LHCN-M2 (cell line): ENCODE measurements around the gene MACROD2. TPM values are rescaled to one million over a fixed set of nuclear protein-coding genes. Genes with fewer than 3 reads are reported as not detected.

Experiments used
- DNase-seq: peaks from one replicate; pipeline ENCODE4 v3.0.0-alpha.2; 2012; ENCODE audit warnings: low read depth
- total RNA-seq: library from RNA; depleted of rRNA; stranded (reverse); fragments of >200 nt; gene quantifications from 2 replicates; pipeline ENCODE4 v1.2.3, GENCODE V29; 2014

The MACROD2 gene
- total RNA-seq, 1 experiment from 2014 or later, result 1.1 TPM

DNA sequence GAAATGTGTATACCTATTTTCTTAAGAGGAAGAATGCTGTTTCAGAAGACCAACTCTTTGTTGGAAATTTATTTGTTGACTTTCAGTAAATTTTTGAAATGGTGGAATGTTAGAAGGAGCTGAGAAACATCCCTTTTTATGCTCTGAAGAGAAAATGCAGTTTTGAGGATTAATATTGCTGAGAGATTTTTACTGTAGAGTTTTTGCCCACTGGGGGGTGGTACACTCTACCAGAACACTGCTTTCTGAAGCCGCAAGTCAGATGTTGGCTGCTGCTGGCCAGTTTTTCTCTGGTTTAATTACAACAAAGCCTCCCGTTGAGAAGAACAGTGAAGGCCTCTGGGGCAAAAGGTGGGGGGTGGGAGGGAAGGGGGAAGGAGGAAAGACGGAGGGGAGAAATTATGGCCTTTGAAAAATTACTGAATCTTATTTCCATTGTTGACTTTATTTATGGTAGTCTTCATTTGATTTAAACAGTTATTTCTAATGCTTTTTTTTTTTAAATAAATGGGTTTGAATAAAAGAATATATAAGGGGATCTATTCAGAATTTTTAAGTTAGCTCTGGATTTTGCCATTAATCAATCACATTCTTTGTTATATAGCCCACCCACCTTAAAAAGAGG is 339.1 kb downstream of the MACROD2 start:
- peak; percentile 76 for DNase-seq

GRCh38 chr20:14335052-14335451 is 339.7 kb downstream of the MACROD2 start:
- no peak for DNase-seq

DNA sequence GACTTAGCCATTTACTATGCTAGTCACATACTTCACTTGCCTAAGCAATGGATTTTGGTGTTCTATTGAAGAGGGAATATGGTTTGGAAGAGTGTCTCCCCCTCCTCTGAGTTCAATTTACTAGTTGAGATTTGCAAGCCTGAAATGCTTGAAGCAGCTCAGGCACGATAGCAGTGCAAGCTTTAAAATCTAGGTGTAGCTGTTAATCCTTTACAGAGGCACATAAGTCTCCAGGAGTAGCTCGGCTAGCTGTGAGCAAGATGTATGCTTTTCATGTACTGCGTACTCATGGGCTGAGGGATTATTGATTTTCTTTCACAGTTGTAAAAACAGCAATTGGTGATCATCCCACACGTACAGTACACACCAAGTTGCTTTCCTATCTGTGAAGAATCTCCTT is 341.4 kb downstream of the MACROD2 start:
- DNase-seq, result peak; percentile 37

DNA sequence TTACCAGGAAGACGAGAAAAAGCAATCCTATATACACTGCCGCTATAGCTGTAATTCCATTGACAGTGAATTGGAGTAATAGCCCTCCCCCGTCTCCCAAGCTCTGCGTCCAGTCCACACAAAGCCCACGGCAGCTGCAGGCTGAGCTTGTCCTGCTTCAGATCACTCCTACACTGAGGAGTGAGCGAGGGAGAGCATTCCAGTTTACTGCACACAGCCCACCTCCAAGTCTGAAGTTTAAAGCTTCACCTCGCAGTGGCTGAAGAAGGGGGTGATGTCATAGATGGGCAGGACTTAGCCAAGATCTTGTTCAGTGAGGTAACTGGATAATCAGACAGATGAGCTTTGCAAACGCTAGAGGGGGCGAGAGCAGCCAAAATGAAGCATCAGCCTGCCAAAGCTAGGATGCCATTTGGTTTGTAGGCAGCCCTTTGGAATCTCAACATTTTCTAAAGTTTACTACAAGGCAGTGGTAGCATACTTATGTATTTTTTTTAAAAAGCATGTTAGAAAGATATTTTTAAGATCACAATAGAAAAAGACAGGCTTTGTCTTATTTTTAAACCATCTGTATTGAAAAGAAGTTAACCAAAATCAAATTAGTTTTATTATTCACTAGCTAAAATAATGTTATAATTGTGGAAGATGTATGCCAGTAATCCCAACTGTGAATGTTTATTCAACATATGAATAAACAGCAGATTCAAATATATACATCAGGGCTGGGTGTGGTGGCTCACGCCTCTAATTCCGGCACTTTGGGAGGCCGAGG is 342.3 kb downstream of the MACROD2 start, which contains the start of gene FLRT3:
TSS of gene FLRT3 (minus strand) at position 213 of the 772 bp plus-strand sequence. CDS start 10,106 bp downstream, outside the sequence.
- DNase-seq, result peak; percentile 97

DNA sequence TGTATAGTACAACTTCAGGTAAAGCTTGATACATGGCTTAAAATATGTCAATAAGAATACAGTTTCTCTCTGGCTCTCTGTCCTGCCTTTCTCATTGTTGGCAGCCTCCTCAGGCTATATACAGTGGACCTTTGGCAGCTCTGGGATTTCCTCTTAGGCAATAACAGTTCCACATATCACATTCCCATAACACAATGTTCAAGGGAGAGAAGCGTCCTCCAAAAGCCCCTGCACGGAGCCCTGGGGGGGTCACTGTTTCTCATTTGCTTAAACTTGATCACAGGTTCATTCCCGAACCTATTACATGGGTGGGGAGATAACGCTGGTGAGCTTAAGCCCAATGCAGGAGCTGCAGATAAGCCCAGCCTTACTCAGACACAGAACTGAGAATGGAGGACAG is 346.5 kb downstream of the MACROD2 start:
- no peak for DNase-seq

- no peak for DNase-seq
Observed at GRCh38 chr20:14342918-14343317, 347.6 kb downstream of the MACROD2 start.

DNA sequence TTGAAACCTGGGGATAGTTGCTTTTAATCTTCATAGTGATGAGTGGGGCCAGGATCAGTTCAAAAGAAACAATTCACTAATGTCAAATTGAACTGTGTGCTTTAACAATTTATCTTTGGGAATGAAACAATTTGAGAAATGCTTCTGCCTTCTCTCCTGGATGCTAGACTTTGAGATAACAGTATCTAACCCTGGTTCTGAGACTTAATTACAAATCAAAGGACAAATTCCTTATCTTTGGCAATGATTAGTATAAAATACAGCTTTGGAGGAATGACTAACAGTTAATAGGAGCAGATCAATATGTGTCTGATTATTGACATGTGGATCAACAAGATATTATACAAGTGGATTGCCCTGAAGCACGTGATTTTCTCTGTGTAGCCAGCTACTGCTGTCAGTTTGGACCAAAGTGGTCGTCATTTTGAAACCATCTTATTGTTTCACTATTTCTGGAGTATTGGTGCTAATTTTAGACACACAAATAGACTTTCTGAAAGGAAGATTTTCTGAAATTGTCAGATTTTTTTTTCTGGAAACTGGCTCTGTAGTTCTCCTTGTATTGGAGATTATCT is 348.3 kb downstream of the MACROD2 start:
- DNase-seq, result no peak

- DNase-seq, result no peak
Observed at GRCh38 chr20:14344746-14345145, 349.4 kb downstream of the MACROD2 start.

DNA sequence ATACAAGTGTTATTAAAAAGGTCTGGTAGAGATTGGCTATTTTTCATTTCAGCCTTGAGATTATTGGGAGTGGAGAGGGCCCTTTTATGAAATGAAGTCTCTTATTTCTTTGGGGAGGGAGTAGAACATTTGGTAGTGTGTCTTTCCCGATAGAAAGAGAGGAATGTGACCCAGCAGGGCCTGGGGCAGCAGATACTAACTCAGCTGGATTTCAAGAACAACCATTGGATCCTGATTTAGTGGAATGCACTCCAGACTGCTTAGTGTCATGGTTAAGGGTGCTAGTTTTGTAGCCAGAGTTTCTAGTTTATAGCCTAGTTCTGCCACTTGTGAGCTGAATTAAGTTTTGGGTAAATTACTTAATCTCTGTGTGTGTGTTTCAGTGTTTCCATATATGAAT is 360.5 kb downstream of the MACROD2 start:
- no peak for DNase-seq

- DNase-seq, result peak; percentile 81
Observed at GRCh38 chr20:14360416-14360815, 365.1 kb downstream of the MACROD2 start.

DNA sequence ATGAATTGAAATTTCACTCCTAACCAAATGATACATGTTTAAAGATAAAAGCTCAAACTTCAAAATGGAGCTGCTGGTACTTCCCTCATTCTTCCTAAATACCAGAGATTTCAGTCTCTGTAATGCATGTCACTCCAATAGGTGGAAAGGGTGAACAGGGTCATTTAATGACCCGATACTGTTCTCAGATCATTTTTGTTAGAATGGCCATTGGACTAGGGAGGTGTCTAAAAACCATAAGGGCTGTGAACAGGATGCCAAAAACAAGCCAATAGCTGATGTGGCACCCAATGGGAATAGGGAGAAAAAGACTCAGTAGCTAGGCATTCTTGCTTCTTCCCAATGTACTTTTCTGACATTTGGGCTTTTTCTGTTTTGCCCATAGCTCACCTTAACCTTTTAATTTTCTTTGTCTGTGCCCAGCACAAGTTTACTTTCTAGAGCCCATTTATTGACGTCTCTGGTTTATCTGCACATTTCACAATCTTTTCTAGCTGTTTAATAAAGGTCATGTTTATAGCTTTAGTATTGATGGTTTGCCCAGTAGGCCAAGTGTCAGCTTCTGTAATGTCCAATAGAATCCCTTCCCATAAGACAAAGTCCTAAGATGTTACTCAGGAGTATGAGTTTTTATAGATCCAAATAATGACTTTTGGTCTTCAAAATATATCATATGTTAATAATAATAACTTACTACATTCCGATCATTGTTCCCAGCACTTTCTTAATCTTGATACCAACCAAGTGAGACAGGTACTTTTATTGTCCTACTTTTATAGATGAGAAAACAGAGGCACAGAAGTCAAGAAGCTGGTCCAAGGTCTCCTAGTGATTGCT is 366.4 kb downstream of the MACROD2 start:
- DNase-seq, result no peak

GRCh38 chr20:14374196-14374595 is 378.9 kb downstream of the MACROD2 start:
- DNase-seq, result no peak

DNA sequence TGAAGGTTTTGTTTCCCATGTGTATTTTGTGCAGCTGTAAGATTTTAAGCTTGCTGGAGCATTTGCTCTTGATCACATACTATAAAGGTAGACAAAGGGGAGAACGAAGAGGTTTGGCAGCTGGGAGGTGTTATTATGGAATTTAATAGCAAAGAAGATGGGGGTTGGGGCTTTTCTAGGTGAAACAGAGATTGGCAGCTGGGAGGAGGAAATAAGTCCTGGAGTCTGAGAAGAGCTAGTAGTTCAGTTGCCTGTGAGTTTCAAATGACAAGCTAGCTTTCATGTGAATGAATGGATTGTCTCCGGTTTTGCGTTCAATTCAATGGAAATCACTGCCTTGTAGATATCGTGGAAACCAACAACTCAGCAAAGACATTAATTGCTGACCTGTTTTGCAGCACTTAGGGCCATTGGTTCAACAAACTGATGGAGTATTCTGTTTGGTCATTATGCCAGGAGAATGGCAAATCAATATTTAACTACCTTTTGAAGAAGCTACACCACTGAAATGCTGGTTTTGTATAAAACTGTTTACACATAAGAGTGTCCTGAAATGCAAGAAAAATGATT is 380.2 kb downstream of the MACROD2 start:
- DNase-seq, result no peak

GRCh38 chr20:14378326-14378725 is 383.0 kb downstream of the MACROD2 start:
- DNase-seq, result no peak

DNA sequence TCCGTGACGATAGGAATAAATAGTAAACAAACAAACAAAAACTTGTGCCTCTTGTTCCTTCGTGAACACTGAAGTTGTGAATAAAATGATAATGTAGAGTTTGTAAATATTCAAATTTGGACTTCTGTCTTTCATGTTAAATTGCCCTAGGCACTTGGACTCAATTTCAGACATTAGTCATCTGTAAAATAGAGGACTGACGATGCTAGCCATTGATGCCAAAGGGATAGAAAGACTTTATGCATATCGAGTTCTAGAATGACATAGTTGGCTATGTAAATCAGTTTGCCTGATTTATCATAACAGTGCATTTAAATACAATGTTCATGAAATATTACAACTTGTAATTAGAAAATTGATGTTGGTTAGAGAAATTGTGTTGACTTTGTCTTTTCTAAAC is 388.0 kb downstream of the MACROD2 start:
- no peak for DNase-seq

- DNase-seq, result peak; percentile 78
Observed at GRCh38 chr20:14384416-14385175, 389.3 kb downstream of the MACROD2 start.

GRCh38 chr20:14385176-14385740 is 389.9 kb downstream of the MACROD2 start:
- no peak for DNase-seq

- DNase-seq, result no peak
Observed at GRCh38 chr20:14386726-14387125, 391.4 kb downstream of the MACROD2 start.

DNA sequence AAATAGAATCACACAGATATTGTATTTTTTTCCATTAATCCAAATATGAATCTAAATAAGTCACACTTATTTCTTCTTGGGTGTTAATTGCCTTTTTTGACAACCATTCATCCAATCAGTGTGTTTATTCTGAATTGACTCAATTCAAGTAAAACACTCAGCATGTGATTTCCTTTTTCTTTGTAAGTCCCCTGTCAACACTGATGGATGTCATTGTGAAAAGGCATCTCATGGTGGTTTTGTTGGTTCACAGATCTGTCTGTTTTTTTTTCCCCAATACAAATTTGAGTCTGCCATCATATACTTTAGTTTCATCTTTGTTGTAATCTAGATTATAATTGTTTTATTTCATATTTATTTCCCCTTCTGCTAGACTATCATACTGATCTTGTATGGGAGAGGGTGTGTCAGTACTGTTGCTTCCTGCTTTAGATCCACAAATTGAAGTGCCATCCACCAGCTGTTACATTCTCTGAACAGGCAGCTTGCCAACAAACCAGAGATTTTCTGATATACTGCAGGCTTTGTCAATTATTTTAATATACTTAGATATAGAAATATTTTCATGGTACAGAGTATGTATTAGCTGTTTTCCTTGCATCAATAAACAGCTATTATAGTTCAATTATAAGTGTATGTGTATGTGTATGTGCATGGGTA is 406.3 kb downstream of the MACROD2 start:
- peak; percentile 55 for DNase-seq

DNA sequence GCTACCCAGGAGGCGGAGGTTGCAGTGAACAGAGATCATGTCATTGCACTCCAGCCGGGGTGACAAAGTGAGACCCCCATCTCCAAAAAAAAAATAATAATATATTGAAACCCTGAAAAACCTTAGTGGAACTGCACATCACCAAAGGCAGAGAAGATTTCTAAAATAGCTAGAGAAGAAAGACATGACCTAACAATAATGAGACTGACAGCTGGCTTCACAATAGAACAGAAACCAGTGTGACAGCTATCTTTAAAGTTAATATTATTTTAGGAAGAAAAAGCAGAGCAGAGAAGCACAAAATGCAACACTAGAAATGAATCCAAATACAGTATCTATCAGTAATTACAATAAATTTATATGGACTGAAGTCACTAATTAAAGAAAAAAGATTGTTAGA is 409.2 kb downstream of the MACROD2 start:
- DNase-seq, result no peak
